K562 (cell line): ENCODE results near the gene GPR4. TPM values are rescaled to one million over a fixed set of nuclear protein-coding genes. Genes with fewer than 3 reads are reported as not detected.

Experiments used
- AFF4 ChIP-seq: sonication (generic); formaldehyde crosslinking; IDR thresholded peaks from 2 replicates; pipeline ENCODE4 v1.8.0; 2023; ENCODE audit warnings: mild to moderate bottlenecking, missing genetic modification reagents
- ATF2 ChIP-seq: sonication (generic); formaldehyde crosslinking; IDR thresholded peaks from 2 replicates; pipeline ENCODE4 v1.8.1; 2022; ENCODE audit warnings: missing genetic modification reagents
- BCOR ChIP-seq: fragments of 450-650 bp; IDR thresholded peaks from 2 replicates; pipeline ENCODE4 v1.6.1; 2016
- CHD2 ChIP-seq: IDR thresholded peaks from 2 replicates; pipeline ENCODE4 v1.6.1; 2011; ENCODE audit warnings: low read depth, low read length
- CREM ChIP-seq: IDR thresholded peaks from 2 replicates; pipeline ENCODE4 v1.6.1; 2014; ENCODE audit warnings: antibody characterized with exemption, low read depth
- E2F8 ChIP-seq: fragments of 450-650 bp; IDR thresholded peaks from 2 replicates; pipeline ENCODE4 v1.7.1; 2018; ENCODE audit warnings: mild to moderate bottlenecking, low read depth; ENCODE audit not compliant: partially characterized antibody
- ELF4 ChIP-seq: fragments of 450-650 bp; formaldehyde crosslinking; IDR thresholded peaks from 2 replicates; pipeline ENCODE4 v1.4.0; 2022; ENCODE audit warnings: missing genetic modification characterization
- ESRRA ChIP-seq: fragments of 450-650 bp; IDR thresholded peaks from 2 replicates; pipeline ENCODE4 v1.6.1; 2014; ENCODE audit warnings: low read depth, mild to moderate bottlenecking, moderate library complexity, borderline replicate concordance
- HNRNPUL1 ChIP-seq: fragments of 200-400 bp; formaldehyde crosslinking; IDR thresholded peaks from 2 replicates; pipeline ENCODE4 v1.6.1; 2017; ENCODE audit warnings: low read length
- MYC ChIP-seq, 2 experiments: fragments of 250-450 bp in 1 of 2; sonication (Bioruptor Pico) in 1 of 2; IDR thresholded peaks; 2 replicates each; pipeline versions ENCODE4 v1.5.1 to v1.6.1; 2012 to 2021; ENCODE audit warnings: low read depth in 2 of 2, borderline replicate concordance in 1 of 2, improper control_type of control experiment in 1 of 2, low read length in 1 of 2, mild to moderate bottlenecking in 1 of 2, moderate library complexity in 1 of 2
- PREB ChIP-seq: sonication (generic); formaldehyde crosslinking; IDR thresholded peaks from 2 replicates; pipeline ENCODE4 v1.8.1; 2023; ENCODE audit warnings: mild to moderate bottlenecking, missing genetic modification reagents
- RNF219 ChIP-seq: fragments of 250-450 bp; sonication (Bioruptor Pico); IDR thresholded peaks from 2 replicates; pipeline ENCODE4 v1.5.0; 2022; ENCODE audit warnings: mild to moderate bottlenecking
- SMAD4 ChIP-seq: fragments of 250-450 bp; sonication (Bioruptor Pico); conservative IDR thresholded peaks from 2 replicates; pipeline ENCODE4 v1.8.0; 2021; ENCODE audit warnings: inconsistent platforms, mild to moderate bottlenecking, moderate library complexity
- TEAD2 ChIP-seq: fragments of 450-650 bp; IDR thresholded peaks from 2 replicates; pipeline ENCODE4 v1.6.1; 2016; ENCODE audit warnings: missing genetic modification characterization, control low read depth, missing compliant biosample characterization
- ZC3H11A ChIP-seq: IDR thresholded peaks from 2 replicates; pipeline ENCODE4 v1.6.1; 2012; ENCODE audit warnings: low read depth, low read length, improper control_type of control experiment
- ZNF766 ChIP-seq: fragments of 200-800 bp; sonication (Bioruptor generic); conservative IDR thresholded peaks from 2 replicates; pipeline ENCODE4 v1.6.1; 2016; ENCODE audit warnings: missing genetic modification characterization, missing compliant biosample characterization
- polyA plus RNA-seq, 8 experiments: library from polyadenylated mRNA; depleted of rRNA in 4 of 8; stranded (reverse) in 5 of 8; unstranded in 3 of 8; fragments of >200 nt; fragmentation: Nextera tagmentation in 2 of 8; fragmentation: Illumina TruSeq in 1 of 8; extraction: Ambion mirVana in 2 of 8; extraction: Trizol in 1 of 8; gene quantifications; 2 replicates each; pipeline versions ENCODE4 v1.2.1 to v1.2.3, GENCODE V29; 2011 to 2014; ENCODE audit warnings: inconsistent platforms in 1 of 8, missing spikeins in 1 of 8
- total RNA-seq, 7 experiments: library from RNA; depleted of rRNA in 6 of 7; stranded (reverse); fragments of >200 nt in 6 of 7; fragmentation: Illumina TruSeq in 2 of 7; extraction: Trizol in 2 of 7; gene quantifications; 2 replicates each; pipeline versions ENCODE4 v1.2.1 to v1.2.3, GENCODE V29; 2011 to 2021; ENCODE audit warnings: low replicate concordance in 1 of 7

The GPR4 gene
- total and polyA plus RNA-seq, 9 of the 15 experiments (the other 6 are each of a cell fraction or from before 2014, with no cell fraction given), result 0.03 to 0.09 (median 0.04) TPM; not detected in 5

GRCh38 chr19:45591004-45591637 is 10.9 kb downstream of the GPR4 start (continued):
- TF ChIP-seq HNRNPUL1, result no peak
- peak; percentile 60; the same call in 1 of the 2 replicates for TF ChIP-seq CREM
- no peak for TF ChIP-seq ELF4 (CRISPR knock-in tag)
- TF ChIP-seq MYC (IDR thresholded peaks at IDR 0.05; ENCODE audit: low read depth, low read length), result peak; percentile 88
- no peak for TF ChIP-seq MYC (CRISPR knock-in tag; IDR thresholded peaks at IDR 0.05; ENCODE audit: borderline replicate concordance, low read depth)
- no peak for TF ChIP-seq BCOR
- TF ChIP-seq AFF4 (CRISPR knock-in tag), result peak; percentile 72; the same call in 1 of the 2 replicates
- no peak for TF ChIP-seq TEAD2 (tag)
- no peak for TF ChIP-seq E2F8
- TF ChIP-seq PREB (CRISPR knock-in tag), result no peak
- TF ChIP-seq CHD2, result no peak
- TF ChIP-seq ATF2 (CRISPR knock-in tag), result no peak
- no peak for TF ChIP-seq RNF219
- TF ChIP-seq ESRRA, result peak; percentile 67; the same call in 1 of the 2 replicates
- peak; percentile 45; the same call in 1 of the 2 replicates for TF ChIP-seq ZNF766 (CRISPR knock-in tag)
- peak; percentile 80 for TF ChIP-seq SMAD4 (CRISPR knock-in tag)
- TF ChIP-seq ZC3H11A, result no peak
